Measurements from ENCODE around the gene TMUB1. TPM values are rescaled to one million over a fixed set of nuclear protein-coding genes. Genes with fewer than 3 reads are reported as not detected.

The TMUB1 gene
- total and polyA plus RNA-seq, 2 donors (not counting 3 experiments of a cell fraction or from before 2014, with no cell fraction given), result 41.3 to 45.3 TPM

GRCh38 chr7:151091988-151092387 lies 8.7 kb upstream of the TMUB1 start:
- POLR2A ChIA-PET, result no interaction called here
- CTCF ChIA-PET, result interaction anchor here (1.5 to 4.5 kb wide), 3 partner anchors 12 to 73 kb away, joined by 4 to 29 read pairs (median 7); no protein-coding TSS in a partner anchor
- FAIRE-seq, result no peak
- H3K4me3 ChIP-seq (replicated peaks in 1 of 3; ENCODE audit: insufficient read depth in 1 of 3, low read depth in 1 of 3, low read length in 3 of 3), result no peak overlapping the region
- peaks cover 43% of the 10 kb centered on the region for H3K4me1 ChIP-seq (ENCODE audit: control insufficient read depth, extremely low read depth, insufficient read depth, low read length)
- intact Hi-C loops (cut with micrococcal nuclease) (no loop called here), dilution Hi-C loops (cut with MboI; ENCODE audit: extremely low pct_ligation_motif_present, low sequenced_read_pairs) (no loop called here)
- no peak overlapping the region for H2AFZ ChIP-seq (ENCODE audit: low read depth, low read length)
- no peaks in the 10 kb centered on the region for H3K9me3 ChIP-seq (replicated peaks; ENCODE audit: control insufficient read depth, insufficient read depth, low read length)
- peaks cover 91% of the 10 kb centered on the region for H3K79me2 ChIP-seq (ENCODE audit: control insufficient read depth, insufficient read depth, low read length)
- peaks cover 0 to 12% of the 10 kb centered on the region in 2 experiments for H3K36me3 ChIP-seq (ENCODE audit: control insufficient read depth in 2 of 2, extremely low read depth in 1 of 2, insufficient read depth in 2 of 2, low read length in 2 of 2)
- no peak for TF ChIP-seq JUN (IDR thresholded peaks at IDR 0.05; ENCODE audit: borderline replicate concordance, insufficient read depth, insufficient read length, low read depth)
- no peak for TF ChIP-seq EZH2 (IDR thresholded peaks at IDR 0.05; ENCODE audit: borderline replicate concordance, low read depth, low read length, severe bottlenecking)
- no peak for TF ChIP-seq GATA2 (IDR thresholded peaks at IDR 0.05; ENCODE audit: insufficient read depth, insufficient read length, low read depth, low read length)
- no peak for TF ChIP-seq MYC (IDR thresholded peaks at IDR 0.05; ENCODE audit: low read depth, low read length)
- no peak for TF ChIP-seq FOS (IDR thresholded peaks at IDR 0.05; ENCODE audit: borderline replicate concordance, insufficient read depth, low read length)
- TF ChIP-seq POLR2A (IDR thresholded peaks at IDR 0.05; ENCODE audit: low read depth, low read length), result no peak
- no peak for TF ChIP-seq POLR2AphosphoS5 (IDR thresholded peaks at IDR 0.05; ENCODE audit: insufficient read depth, low read depth, low read length)
- no peak for TF ChIP-seq CTCF (IDR thresholded peaks at IDR 0.05; ENCODE audit: extremely low read depth in 1 of 2, insufficient read depth in 1 of 2, low read depth in 1 of 2, low read length in 2 of 2)
- TF ChIP-seq, protein P1, sequence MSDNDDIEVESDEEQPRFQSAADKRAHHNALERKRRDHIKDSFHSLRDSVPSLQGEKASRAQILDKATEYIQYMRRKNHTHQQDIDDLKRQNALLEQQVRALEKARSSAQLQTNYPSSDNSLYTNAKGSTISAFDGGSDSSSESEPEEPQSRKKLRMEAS (IDR thresholded peaks at IDR 0.05; ENCODE audit: insufficient read depth, insufficient read length), result no peak
- H3K4me2 ChIP-seq (ENCODE audit: insufficient read depth, low read length), result no peak overlapping the region
- no peak overlapping the region for H3K9ac ChIP-seq (replicated peaks; ENCODE audit: extremely low read depth, insufficient read depth, low read length)
- no peak overlapping the region for H3K27ac ChIP-seq (ENCODE audit: insufficient read depth, low read depth, low read length)
- H3K27me3 ChIP-seq (ENCODE audit: control insufficient read depth in 2 of 2, insufficient read depth in 2 of 2, low read length in 2 of 2), result no peaks in the 10 kb centered on the region
- no peak for DNase-seq (ENCODE audit: low read depth, low spot score)
- no peaks in the 10 kb centered on the region for H4K20me1 ChIP-seq (replicated peaks; ENCODE audit: control insufficient read depth, extremely low read depth, insufficient read depth, low read length)
- BruUV-seq (replicated peaks), result no TSS peak
- H3K9me1 ChIP-seq (replicated peaks; ENCODE audit: control insufficient read depth, extremely low read depth, insufficient read depth, low read length), result no peaks in the 10 kb centered on the region

All from endothelial cell of umbilical vein (primary cell).